ENCODE results near the gene MYH6. TPM values are rescaled to one million over a fixed set of nuclear protein-coding genes. Genes with fewer than 3 reads are reported as not detected.
"Not testable (repeated sequence)": the region's sequence is repeated elsewhere in the genome, so short reads cannot be mapped to it uniquely, and the experiment has no call there.

MYH6 gene
- total RNA-seq, 2 experiments from 2014 or later = 0.05 TPM; not detected in 1

DNA sequence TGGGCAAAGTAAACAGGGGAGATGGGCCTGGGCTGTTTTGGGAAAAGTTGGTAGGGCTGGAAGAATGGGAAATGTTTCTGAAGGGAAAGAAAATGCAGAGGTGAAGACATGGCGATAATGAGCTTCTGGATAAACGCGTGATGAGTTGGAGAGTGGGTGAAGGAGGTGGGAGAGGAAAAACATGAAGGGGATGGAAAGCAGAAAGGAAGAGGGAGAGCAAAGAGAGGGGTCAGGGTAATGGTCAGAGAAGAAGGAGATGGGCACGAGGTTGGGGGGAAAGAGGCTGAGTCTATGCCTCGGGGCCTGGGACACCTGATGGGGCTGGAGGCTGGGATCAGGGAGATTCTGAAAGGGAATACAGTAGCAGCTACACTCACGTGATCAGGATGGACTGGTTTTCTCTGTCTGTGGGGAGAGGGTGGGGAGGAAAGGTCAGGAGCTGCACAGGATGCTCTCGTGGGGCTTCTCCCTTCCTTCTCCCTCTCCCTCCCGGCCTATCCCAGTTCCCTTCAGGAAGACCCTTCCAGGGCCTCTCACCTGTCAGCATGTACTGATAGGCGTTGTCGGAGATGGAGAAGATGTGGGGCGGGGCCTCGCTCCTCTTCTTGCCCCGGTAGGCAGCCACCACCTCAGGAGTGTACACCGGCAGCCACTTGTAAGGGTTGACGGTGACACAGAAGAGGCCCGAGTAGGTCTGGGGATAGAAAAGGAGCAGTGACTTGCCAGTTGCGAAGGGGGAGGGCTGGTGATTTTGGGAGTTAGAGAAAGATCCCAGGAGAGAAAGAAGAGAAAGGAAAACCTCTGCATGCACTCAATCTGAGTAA, 24.2 kb upstream of the MYH6 start:
- no peaks in the 10 kb centered on the region for H3K36me3 Mint-ChIP-seq
- intact Hi-C loops (cut with micrococcal nuclease) = no loop called here
- H3K4me3 Mint-ChIP-seq = no peak overlapping the region
- POLR2A ChIA-PET = no interaction called here
- no peaks in the 10 kb centered on the region for H3K9me3 Mint-ChIP-seq
- no peaks in the 10 kb centered on the region for H3K4me1 Mint-ChIP-seq (ENCODE audit: low read depth)
- H3K27me3 Mint-ChIP-seq = no peaks in the 10 kb centered on the region
- H3K27ac Mint-ChIP-seq = no peak overlapping the region
- DNase-seq = no peak
- CTCF ChIA-PET = no interaction called here

DNA sequence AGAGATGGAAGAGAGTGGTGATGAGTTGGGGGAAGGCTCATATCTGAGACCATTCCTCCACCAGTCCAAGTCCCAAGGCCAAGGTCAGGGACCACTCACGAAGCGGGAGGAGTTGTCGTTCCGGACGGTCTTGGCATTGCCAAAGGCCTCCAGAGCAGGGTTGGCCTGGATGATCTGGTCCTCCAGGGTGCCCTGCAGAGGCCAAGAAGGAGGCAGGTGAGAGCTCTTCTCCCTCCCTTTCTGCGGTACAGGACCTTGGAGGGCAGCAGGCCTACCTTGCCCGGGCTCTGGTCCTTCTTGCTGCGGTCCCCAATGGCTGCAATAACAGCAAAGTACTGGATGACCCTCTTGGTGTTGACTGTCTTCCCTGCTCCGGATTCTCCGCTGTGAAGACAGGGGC, 23.4 kb upstream of the MYH6 start:
- Mint-ChIP-seq H3K27ac (no peak overlapping the region), H3K4me1 (ENCODE audit: low read depth) (no peaks in the 10 kb centered on the region), H3K9me3 (no peaks in the 10 kb centered on the region), H3K27me3 (no peaks in the 10 kb centered on the region), H3K4me3 (no peak overlapping the region), H3K36me3 (no peaks in the 10 kb centered on the region)
- no peak for DNase-seq
- intact Hi-C loops (cut with micrococcal nuclease) = no loop called here
- POLR2A ChIA-PET = no interaction called here
- CTCF ChIA-PET = no interaction called here

DNA sequence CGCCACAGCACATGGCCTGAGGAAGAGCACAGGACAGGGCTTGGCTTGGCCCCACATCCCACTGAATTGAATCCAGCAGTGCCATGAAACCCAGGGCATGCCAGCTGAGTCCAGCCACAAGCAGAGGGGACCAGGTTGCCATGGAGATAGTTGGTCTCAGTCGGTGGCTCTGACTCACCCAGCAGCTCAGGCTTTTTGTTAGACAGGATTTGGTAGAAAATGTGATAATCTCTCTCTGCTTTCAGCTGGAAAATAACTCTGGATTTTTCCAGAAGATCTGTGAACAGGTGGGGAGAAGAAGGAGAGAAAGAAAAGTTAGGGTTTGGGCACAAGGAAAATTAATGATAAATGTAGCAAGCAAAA, 22.6 kb upstream of the MYH6 start:
- no peaks in the 10 kb centered on the region for H3K36me3 Mint-ChIP-seq
- no peak for DNase-seq
- intact Hi-C loops (cut with micrococcal nuclease) = no loop called here
- no peaks in the 10 kb centered on the region for H3K4me1 Mint-ChIP-seq (ENCODE audit: low read depth)
- H3K27ac Mint-ChIP-seq = no peak overlapping the region
- POLR2A ChIA-PET = no interaction called here
- H3K27me3 Mint-ChIP-seq = no peaks in the 10 kb centered on the region
- CTCF ChIA-PET = no interaction called here
- H3K4me3 Mint-ChIP-seq = no peak overlapping the region
- no peaks in the 10 kb centered on the region for H3K9me3 Mint-ChIP-seq

DNA sequence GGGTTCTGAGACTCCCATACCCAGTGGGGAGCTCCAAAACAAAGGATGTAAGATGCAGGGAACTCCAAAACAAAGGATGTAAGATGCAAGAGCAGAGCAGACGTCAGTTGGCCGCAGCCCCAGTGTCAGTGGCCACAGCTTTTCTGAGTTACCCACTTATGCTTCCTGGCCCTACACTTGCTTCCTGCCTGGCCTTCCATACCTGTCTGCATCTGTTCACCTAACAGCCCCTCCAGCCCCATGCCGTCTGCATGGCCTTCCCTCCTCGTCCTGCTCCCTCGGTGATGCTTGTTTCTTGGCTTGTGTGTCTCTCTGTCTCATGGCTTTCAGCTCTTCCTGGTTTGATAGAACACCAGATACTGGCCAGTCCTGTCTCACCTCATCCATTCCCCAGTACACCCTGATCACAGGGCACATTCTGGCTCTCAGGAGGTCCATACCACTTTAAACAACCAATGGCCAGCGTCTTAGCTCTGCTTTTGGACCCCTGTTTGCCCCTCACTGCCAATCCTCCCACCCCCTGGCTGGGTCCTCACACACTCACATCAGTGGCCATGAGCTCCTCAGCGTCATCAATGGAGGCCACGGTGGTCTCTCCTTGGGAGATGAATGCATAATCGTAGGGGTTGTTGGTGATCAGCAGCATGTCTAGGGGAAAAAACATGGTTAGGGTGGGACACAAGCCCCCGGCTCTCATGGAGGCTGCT, 22.1 kb upstream of the MYH6 start:
- Mint-ChIP-seq H3K4me3 (no peak overlapping the region), H3K27ac (no peak overlapping the region), H3K4me1 (ENCODE audit: low read depth) (no peaks in the 10 kb centered on the region), H3K9me3 (no peaks in the 10 kb centered on the region), H3K36me3 (no peaks in the 10 kb centered on the region), H3K27me3 (no peaks in the 10 kb centered on the region)
- intact Hi-C loops (cut with micrococcal nuclease) = no loop called here
- no peak for DNase-seq
- ChIA-PET POLR2A (no interaction called here), CTCF (no interaction called here)

DNA sequence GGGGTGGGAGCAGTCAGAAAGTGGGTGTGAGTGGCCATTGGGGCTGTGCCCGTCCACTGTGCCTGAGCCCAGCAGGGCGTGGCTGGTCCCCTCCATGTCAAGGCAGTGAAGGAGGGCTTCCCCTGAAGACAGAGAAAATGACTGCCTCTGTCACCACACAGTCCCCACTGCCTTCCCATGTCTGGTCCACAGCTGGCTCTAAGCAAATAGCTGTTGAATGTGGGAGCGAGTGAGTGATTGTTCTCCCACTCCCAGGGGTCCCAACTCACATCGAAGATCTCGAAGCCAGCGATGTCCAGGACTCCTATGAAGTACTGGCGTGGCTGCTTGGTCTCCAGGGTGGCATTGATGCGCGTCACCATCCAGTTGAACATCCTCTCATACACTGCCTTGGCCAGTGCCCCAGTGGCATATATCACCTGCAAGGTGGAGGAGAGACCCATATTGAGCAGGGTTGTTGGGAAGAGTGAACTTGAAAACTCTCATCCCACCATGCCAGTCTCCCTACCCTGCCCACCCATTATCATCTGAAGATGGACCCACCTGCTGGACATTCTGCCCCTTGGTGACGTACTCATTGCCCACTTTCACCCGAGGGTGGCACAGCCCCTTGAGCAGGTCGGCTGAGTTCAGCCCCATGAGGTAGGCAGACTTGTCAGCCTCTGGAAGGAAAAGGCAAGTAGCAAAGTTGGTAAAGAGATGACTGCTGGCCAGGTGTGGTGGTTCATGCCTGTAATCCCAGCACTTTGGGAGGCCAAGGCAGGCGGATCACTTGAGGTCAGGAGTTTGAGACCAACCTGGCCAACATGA, 20.8 kb upstream of the MYH6 start:
- intact Hi-C loops (cut with micrococcal nuclease) = no loop called here
- Mint-ChIP-seq H3K27ac (no peak overlapping the region), H3K27me3 (no peaks in the 10 kb centered on the region)

DNA sequence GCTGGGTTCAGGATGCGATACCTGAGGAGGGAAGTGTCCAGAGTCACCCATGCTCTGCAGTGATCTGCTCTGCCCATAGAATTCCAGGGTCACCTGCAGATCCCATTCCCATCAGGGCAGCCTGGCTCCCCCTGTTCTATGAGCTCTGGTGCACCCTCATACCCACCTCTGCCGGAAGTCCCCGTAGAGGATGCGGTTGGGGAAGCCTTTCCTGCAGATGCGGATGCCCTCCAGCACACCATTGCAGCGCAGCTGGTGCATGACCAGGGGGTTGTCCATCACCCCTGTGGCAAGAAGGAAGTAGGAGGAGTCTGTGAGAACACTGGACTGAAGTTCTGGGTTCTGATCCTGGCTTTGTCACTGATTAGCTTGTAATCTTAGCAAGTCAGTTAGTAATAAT, 17.7 kb upstream of the MYH6 start:
- H3K36me3 Mint-ChIP-seq; H3K9me3 Mint-ChIP-seq; H3K27me3 Mint-ChIP-seq; intact Hi-C loops (cut with micrococcal nuclease); H3K4me3 Mint-ChIP-seq; POLR2A ChIA-PET; DNase-seq; H3K27ac Mint-ChIP-seq: not testable (repeated sequence)
- H3K4me1 Mint-ChIP-seq (ENCODE audit: low read depth) = peaks cover 10% of the 10 kb centered on the region
- CTCF ChIA-PET = interaction anchor here (0.8 kb wide), 1 partner anchor 45 kb away, joined by 3 read pairs; no protein-coding TSS in a partner anchor

More for the DNA sequence above, 20.8 kb upstream of the MYH6 start:
- H3K9me3 Mint-ChIP-seq = no peaks in the 10 kb centered on the region
- ChIA-PET CTCF (interaction anchor here (0.6 kb wide), 1 partner anchor 44 kb away, joined by 3 read pairs; no protein-coding TSS in a partner anchor), POLR2A (no interaction called here)
- H3K4me3 Mint-ChIP-seq = no peak overlapping the region
- no peaks in the 10 kb centered on the region for H3K36me3 Mint-ChIP-seq
- no peaks in the 10 kb centered on the region for H3K4me1 Mint-ChIP-seq (ENCODE audit: low read depth)
- no peak for DNase-seq

DNA sequence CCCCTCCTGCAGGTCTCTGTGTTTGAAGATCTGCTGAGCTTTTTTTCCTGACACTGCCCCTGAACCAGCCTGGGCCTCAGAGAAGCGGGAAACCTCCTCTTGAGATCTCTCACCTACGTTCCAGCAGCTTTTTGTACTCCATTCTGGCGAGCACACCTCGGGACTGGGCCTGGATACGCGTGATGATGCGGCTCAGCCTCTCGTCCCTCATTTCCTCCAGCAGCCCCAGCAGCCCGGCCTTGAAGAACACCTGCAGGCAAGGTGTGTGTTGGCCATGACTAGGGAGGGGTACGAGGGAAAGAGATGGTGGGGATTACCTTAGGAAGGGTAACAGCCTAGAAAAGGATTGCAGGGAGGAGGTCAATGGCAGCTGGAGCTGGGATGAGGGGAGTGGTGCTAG, 17.1 kb upstream of the MYH6 start:
- Mint-ChIP-seq H3K4me3 (no peak overlapping the region), H3K4me1 (ENCODE audit: low read depth) (peaks cover 10% of the 10 kb centered on the region), H3K27me3 (no peaks in the 10 kb centered on the region), H3K27ac (no peak overlapping the region), H3K9me3 (no peaks in the 10 kb centered on the region), H3K36me3 (no peaks in the 10 kb centered on the region)
- ChIA-PET POLR2A (no interaction called here), CTCF (no interaction called here)
- no peak for DNase-seq
- intact Hi-C loops (cut with micrococcal nuclease) = no loop called here

DNA sequence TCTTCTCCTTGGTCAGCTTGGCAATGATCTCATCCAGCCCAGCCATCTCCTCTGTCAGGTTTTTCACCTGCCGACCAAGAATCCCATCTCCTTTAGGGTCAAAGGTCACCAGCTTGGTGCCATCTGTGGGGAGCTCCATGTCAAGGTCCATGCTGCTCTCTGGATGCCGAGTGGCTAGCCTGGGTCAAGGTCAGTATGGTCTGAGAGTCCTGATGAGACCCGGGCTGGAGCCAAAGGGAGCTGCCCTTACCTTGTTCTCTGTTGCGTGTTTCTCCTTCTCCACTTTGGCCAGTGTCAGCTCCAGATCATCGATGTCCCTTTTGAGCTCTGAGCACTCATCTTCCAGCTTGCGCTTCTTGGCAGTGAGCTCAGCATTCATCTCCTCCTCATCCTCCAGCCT, 15.6 kb upstream of the MYH6 start:
- H3K36me3 Mint-ChIP-seq = no peaks in the 10 kb centered on the region

DNA sequence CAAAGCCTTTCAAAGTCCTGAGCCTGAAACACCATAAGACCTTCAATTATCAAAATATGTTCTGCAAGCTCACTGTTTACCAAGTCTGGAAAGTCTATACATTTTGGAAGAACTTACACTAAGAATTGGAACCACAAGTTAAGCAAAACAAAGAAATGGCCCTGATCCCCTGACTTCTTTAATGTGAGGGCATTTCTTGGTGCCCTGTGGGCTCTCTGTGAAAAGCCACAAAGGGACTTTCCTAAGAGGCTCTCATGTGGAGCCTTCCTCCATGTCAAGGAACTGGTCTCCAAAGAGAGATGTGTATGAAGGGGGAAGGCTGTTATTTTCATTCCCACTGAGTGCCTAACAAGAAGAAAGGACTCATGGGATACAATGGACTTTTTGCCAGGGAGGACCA, 13.5 kb upstream of the MYH6 start:
- Mint-ChIP-seq H3K27me3 (peaks cover 3% of the 10 kb centered on the region), H3K27ac (no peak overlapping the region), H3K36me3 (no peaks in the 10 kb centered on the region), H3K9me3 (no peaks in the 10 kb centered on the region), H3K4me3 (no peak overlapping the region), H3K4me1 (ENCODE audit: low read depth) (peaks cover 10% of the 10 kb centered on the region)
- CTCF ChIA-PET = interaction anchor here (0.6 kb wide), 1 partner anchor 270 kb away, joined by 3 read pairs; no protein-coding TSS in a partner anchor
- POLR2A ChIA-PET = no interaction called here
- DNase-seq = peak; percentile 40
- intact Hi-C loops (cut with micrococcal nuclease) = no loop called here

More for the DNA sequence above, 15.6 kb upstream of the MYH6 start:
- intact Hi-C loops (cut with micrococcal nuclease) = no loop called here
- no peak for DNase-seq
- POLR2A ChIA-PET = no interaction called here
- no peak overlapping the region for H3K4me3 Mint-ChIP-seq
- no peaks in the 10 kb centered on the region for H3K9me3 Mint-ChIP-seq
- H3K4me1 Mint-ChIP-seq (ENCODE audit: low read depth) = peaks cover 10% of the 10 kb centered on the region
- CTCF ChIA-PET = interaction anchor here (1.2 to 1.6 kb wide), 2 partner anchors 9 to 43 kb away, joined by 3 to 4 read pairs; no protein-coding TSS in a partner anchor
- H3K27ac Mint-ChIP-seq = no peak overlapping the region
- no peaks in the 10 kb centered on the region for H3K27me3 Mint-ChIP-seq

DNA sequence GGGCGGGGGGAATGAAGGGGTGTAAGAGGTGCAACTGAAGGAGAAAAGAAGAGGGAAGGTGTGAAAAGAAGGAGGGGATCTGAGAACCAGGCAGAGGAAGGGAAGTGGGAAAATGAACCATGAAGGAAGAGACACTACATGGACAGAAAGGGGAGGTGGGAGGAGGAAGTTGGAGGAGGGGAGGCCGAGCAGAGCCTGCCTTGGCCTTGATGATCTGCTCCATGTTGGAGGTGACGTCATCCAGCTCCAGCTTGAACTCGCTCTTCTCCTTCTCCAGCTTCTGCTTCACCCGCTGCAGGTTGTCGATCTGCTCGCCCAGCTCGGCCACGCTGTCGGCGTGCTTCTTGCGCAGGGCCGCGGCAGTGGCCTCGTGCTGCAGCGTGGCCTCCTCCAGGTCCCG, 11.6 kb upstream of the MYH6 start:
- H3K27ac Mint-ChIP-seq; intact Hi-C loops (cut with micrococcal nuclease); H3K9me3 Mint-ChIP-seq; H3K4me3 Mint-ChIP-seq; CTCF ChIA-PET; H3K27me3 Mint-ChIP-seq; DNase-seq; H3K36me3 Mint-ChIP-seq; POLR2A ChIA-PET: not testable (repeated sequence)
- H3K4me1 Mint-ChIP-seq (ENCODE audit: low read depth) = peaks cover 10% of the 10 kb centered on the region

DNA sequence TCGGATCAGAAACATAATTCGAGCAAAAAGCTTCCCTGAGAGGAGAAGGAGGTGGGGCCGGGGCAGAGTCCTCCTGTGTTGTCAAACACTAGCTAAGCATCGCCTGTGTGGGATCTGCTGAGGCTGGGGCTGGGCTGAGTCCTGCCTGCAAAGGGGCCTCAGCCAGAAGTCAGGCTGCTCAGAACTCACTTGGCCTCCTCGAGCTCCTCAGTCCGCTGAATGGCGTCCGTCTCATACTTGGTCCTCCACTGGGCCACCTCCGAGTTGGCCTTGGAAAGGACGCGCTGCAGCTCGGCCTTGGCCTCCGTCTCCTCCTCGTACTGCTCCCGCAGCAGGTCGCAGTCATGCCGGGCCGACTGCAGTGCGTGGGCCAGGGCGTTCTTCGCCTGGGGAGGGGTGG, 9.9 kb upstream of the MYH6 start:
- intact Hi-C loops (cut with micrococcal nuclease) = no loop called here
- Mint-ChIP-seq H3K27ac (no peak overlapping the region), H3K4me1 (ENCODE audit: low read depth) (peaks cover 10% of the 10 kb centered on the region), H3K36me3 (no peaks in the 10 kb centered on the region), H3K27me3 (peaks cover 3% of the 10 kb centered on the region), H3K9me3 (no peaks in the 10 kb centered on the region), H3K4me3 (no peak overlapping the region)
- POLR2A ChIA-PET = no interaction called here
- CTCF ChIA-PET = no interaction called here
- DNase-seq = no peak

DNA sequence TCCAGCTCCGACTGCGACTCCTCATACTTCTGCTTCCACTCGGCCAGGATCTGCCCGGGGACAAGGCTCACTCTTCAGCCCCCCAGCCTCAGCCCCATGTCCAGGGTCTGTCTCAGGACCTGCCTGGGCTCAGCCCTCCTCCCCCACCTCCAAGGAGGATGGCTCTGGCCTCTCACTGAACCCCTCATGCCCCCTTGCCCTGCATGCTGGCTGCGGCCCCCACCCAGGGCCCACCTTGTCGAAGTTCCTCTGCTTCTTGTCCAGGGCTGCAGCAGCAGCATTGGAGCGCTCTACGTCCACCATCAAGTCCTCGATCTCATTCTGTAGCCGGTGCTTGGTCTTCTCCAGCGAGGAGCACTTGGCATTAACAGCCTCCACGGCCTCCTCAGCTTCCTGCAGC, 9.2 kb upstream of the MYH6 start:
- POLR2A ChIA-PET; DNase-seq; intact Hi-C loops (cut with micrococcal nuclease); H3K9me3 Mint-ChIP-seq; H3K27ac Mint-ChIP-seq; H3K36me3 Mint-ChIP-seq; H3K4me3 Mint-ChIP-seq; H3K27me3 Mint-ChIP-seq: not testable (repeated sequence)
- CTCF ChIA-PET = interaction anchor here (1.6 kb wide), 1 partner anchor 38 kb away, joined by 4 read pairs; no protein-coding TSS in a partner anchor
- peaks cover 10% of the 10 kb centered on the region for H3K4me1 Mint-ChIP-seq (ENCODE audit: low read depth)
